NB4 (cell line): Measurements from ENCODE around the gene IMMP2L.

ENCODE experiments used
- CTCF ChIP-seq: IDR thresholded peaks from one replicate; pipeline ENCODE4 v1.5.1; 2012; ENCODE audit warnings: low read depth, low read length
- MAX ChIP-seq: IDR thresholded peaks from 2 replicates; pipeline ENCODE4 v1.6.1; 2011; ENCODE audit warnings: low read depth, low read length
- MYC ChIP-seq: IDR thresholded peaks from 2 replicates; pipeline ENCODE4 v1.6.1; 2011; ENCODE audit warnings: low read depth, low read length
- POLR2A ChIP-seq: IDR thresholded peaks from 2 replicates; pipeline ENCODE4 v1.6.1; 2011; ENCODE audit warnings: mild to moderate bottlenecking; ENCODE audit not compliant: insufficient read length; ENCODE audit errors: extremely low read depth

GRCh38 chr7:111508387-111508786, 53.9 kb downstream of the IMMP2L start:
- TF ChIP-seq CTCF (no peak), POLR2A (no peak), MAX (no peak), MYC (no peak)
